BJ (cell line): Measurements from ENCODE around the gene ZNF385B. TPM values are rescaled to one million over a fixed set of nuclear protein-coding genes. Genes with fewer than 3 reads are reported as not detected.

Experiments
- CTCF ChIA-PET: fragments of 350-600 bp; formaldehyde crosslinking; extraction: SDS; loops from one replicate; lab custom pipeline; 2021; ENCODE audit warnings: antibody characterized with exemption, inconsistent platforms; lab: Yijun Ruan, JAX
- POLR2A ChIA-PET: fragments of 300-600 bp; sonication (Branson Sonifier 250); formaldehyde crosslinking; extraction: SDS; loops from one replicate; lab custom pipeline; 2021; ENCODE audit warnings: antibody characterized with exemption; lab: Charles Lee
- DNase-seq: peaks from one replicate; pipeline ENCODE4 v3.0.0-alpha.2; 2011; ENCODE audit warnings: low read depth
- H3K27me3 ChIP-seq: 2 replicates; pipeline ENCODE4 v1.6.0; 2011; ENCODE audit warnings: low read length; ENCODE audit not compliant: control insufficient read depth, insufficient read depth
- H3K36me3 ChIP-seq: 2 replicates; pipeline ENCODE4 v1.5.1; 2011; ENCODE audit warnings: low read length; ENCODE audit not compliant: control insufficient read depth, insufficient read depth
- H3K4me3 ChIP-seq: 2 replicates; pipeline ENCODE4 v1.5.1; 2011; ENCODE audit warnings: low read depth, mild to moderate bottlenecking, control low read depth, low read length
- polyA plus RNA-seq: library from polyadenylated mRNA; depleted of rRNA; stranded (reverse); fragments of >200 nt; gene quantifications from 2 replicates; pipeline ENCODE4 v1.2.3, GENCODE V29; 2011
- TF ChIP-seq, protein P1 (sequence below): IDR thresholded peaks from 2 replicates; pipeline ENCODE4 v1.5.1; 2011; ENCODE audit warnings: low read depth, mild to moderate bottlenecking, control low read depth, inconsistent platforms, low read length, moderate library complexity; ENCODE audit not compliant: insufficient read depth

Gene ZNF385B
- polyA plus RNA-seq, 1 experiment = 0.22 TPM

DNA sequence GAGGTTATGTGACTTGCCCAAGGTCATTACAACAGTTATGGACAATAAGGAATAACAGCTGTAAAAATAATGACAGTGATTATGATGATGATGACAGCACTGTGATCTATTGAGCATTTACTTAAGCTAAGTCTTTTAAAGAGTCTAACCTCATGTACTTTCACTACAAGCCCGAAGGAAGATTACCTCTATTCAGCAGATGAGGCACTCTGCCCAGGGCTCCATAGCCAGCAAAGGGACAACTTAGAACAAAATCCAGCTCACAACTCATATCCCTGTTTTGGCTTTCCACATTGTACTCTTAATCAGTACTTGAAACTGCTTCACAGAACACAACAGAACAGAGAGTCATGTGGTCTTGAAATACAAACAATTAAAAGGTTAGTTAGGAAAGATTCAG, 290.2 kb downstream of the ZNF385B start:
- TF ChIP-seq, protein P1, sequence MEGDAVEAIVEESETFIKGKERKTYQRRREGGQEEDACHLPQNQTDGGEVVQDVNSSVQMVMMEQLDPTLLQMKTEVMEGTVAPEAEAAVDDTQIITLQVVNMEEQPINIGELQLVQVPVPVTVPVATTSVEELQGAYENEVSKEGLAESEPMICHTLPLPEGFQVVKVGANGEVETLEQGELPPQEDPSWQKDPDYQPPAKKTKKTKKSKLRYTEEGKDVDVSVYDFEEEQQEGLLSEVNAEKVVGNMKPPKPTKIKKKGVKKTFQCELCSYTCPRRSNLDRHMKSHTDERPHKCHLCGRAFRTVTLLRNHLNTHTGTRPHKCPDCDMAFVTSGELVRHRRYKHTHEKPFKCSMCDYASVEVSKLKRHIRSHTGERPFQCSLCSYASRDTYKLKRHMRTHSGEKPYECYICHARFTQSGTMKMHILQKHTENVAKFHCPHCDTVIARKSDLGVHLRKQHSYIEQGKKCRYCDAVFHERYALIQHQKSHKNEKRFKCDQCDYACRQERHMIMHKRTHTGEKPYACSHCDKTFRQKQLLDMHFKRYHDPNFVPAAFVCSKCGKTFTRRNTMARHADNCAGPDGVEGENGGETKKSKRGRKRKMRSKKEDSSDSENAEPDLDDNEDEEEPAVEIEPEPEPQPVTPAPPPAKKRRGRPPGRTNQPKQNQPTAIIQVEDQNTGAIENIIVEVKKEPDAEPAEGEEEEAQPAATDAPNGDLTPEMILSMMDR = no peak
- CTCF ChIA-PET = no interaction called here
- Histone ChIP-seq H3K27me3 (no peaks in the 10 kb centered on the region), H3K36me3 (no peaks in the 10 kb centered on the region), H3K4me3 (no peak overlapping the region)
- POLR2A ChIA-PET = no interaction called here
- DNase-seq = no peak

DNA sequence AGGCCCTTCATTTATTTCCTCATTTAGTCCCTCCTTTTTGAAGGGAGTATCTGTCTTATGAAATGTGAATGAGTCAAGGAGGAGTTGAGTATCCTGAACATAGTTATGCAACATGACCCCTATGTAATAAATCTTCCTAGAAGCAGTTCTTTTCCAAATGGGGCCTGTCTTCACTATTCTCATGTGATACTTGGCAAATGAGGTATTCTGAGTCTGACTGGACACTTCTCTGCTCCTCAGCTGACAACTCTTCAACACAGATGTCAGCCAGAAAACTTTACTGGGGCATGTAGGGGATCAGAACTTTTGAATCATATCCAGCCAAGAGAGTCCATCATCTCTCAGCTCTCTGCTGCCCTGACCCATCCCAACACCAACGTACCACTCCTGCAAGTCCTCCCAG, 291.6 kb downstream of the ZNF385B start:
- Histone ChIP-seq H3K4me3 (no peak overlapping the region), H3K36me3 (no peaks in the 10 kb centered on the region), H3K27me3 (no peaks in the 10 kb centered on the region)
- TF ChIP-seq, protein P1 = no peak
- CTCF ChIA-PET = no interaction called here
- DNase-seq = peak; percentile 39
- POLR2A ChIA-PET = no interaction called here

DNA sequence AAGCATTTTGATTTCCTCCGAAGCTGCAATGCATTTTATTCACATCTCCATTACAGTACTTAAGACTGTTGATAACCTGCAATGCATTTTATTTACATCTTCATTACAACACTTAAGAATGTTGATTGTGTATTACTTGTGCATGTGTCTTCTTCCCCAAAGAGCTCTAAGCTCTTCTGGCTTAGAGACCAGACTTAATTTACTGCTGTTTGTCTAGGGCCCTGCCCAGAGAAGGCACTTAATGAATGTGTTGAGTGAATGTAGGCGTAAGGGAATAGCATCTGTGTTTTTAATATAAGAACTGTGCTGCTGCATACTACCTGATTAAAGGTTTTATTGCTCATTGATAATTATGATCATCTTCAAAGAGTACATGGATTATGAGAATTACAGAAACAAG, 295.6 kb downstream of the ZNF385B start:
- H3K36me3 ChIP-seq = no peaks in the 10 kb centered on the region
- no peak for DNase-seq
- H3K27me3 ChIP-seq = no peaks in the 10 kb centered on the region
- TF ChIP-seq, protein P1 = no peak
- ChIA-PET POLR2A (no interaction called here), CTCF (no interaction called here)
- no peak overlapping the region for H3K4me3 ChIP-seq

DNA sequence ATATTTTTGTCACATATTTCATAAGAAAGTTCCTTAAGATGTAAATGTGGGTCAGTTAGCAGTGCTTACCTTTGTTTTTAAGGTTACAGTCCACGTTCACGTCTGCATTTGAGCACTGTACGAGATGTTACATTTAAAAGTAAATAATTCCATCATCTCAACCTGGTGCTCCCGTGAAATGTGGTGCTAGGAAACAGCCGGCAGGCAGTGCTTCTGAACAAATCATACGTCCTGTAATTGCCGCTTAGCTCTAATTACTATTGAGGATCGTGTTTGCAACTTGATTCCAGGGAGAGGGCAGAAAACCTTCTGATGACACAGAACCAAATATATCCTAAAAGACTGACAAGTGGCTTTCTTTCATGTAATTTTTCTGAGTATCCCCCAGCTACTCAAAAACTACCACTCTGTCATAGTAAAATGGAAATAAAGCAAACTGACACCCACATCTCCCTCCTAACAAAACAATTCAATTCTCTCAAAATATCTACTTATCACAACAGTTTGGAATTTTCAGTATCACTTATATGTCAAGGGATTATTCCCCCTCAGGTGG, 299.0 kb downstream of the ZNF385B start:
- TF ChIP-seq, protein P1 = no peak
- no peaks in the 10 kb centered on the region for H3K36me3 ChIP-seq
- H3K27me3 ChIP-seq = no peaks in the 10 kb centered on the region
- no peak overlapping the region for H3K4me3 ChIP-seq
- no peak for DNase-seq
- ChIA-PET POLR2A (no interaction called here), CTCF (no interaction called here)

DNA sequence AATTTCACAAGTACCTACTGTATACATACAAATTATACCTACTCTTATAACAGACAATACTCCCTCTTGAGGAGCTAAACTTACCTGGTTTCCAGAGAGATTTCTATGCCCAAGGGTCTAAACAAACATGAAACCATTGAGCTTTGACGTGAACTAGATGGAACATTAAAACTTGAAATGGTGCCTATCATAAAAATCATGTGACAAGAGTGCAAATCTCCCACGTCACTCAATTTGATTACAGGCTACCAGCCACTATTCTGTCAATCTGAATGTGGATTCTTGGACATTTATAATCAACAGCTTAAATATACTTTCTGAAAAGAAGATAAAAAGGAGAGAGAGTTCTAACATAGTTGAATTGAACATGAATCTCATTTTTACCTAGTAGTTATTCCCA, 299.7 kb downstream of the ZNF385B start:
- H3K4me3 ChIP-seq = no peak overlapping the region
- H3K27me3 ChIP-seq = no peaks in the 10 kb centered on the region
- TF ChIP-seq, protein P1 = no peak
- ChIA-PET CTCF (no interaction called here), POLR2A (no interaction called here)
- H3K36me3 ChIP-seq = no peaks in the 10 kb centered on the region
- no peak for DNase-seq
